DMS53 treated with DMSO at 0.1 percent for 48 hours (cell line): ENCODE measurements around the gene KCNJ1.

Experiments
- DNase-seq: peaks from one replicate; lab custom pipeline; 2025; ENCODE audit not compliant: unreplicated experiment; lab: John Stamatoyannopoulos, UW

Gene KCNJ1

GRCh38 chr11:128854841-128855240 is 12.3 kb downstream of the KCNJ1 start:
- DNase-seq: no peak

GRCh38 chr11:128853559-128853958 is 13.5 kb downstream of the KCNJ1 start:
- DNase-seq: no peak

GRCh38 chr11:128852327-128853023 is 14.6 kb downstream of the KCNJ1 start:
- DNase-seq: no peak

- DNase-seq: peak; percentile 61
Observed at GRCh38 chr11:128848815-128849455, 18.2 kb downstream of the KCNJ1 start.

GRCh38 chr11:128846985-128847384 is 20.1 kb downstream of the KCNJ1 start:
- DNase-seq: no peak

- DNase-seq: no peak
Observed at GRCh38 chr11:128845334-128845780, 21.7 kb downstream of the KCNJ1 start.

GRCh38 chr11:128843198-128843785 is 23.8 kb downstream of the KCNJ1 start:
- peak; percentile 29 for DNase-seq

- peak; percentile 66 for DNase-seq
Observed at GRCh38 chr11:128841461-128842072, 25.5 kb downstream of the KCNJ1 start.

GRCh38 chr11:128840783-128841182 is 26.3 kb downstream of the KCNJ1 start:
- no peak for DNase-seq

GRCh38 chr11:128840137-128840536 is 27.0 kb downstream of the KCNJ1 start:
- no peak for DNase-seq

- DNase-seq: no peak
Observed at GRCh38 chr11:128839081-128839480, 28.0 kb downstream of the KCNJ1 start.

GRCh38 chr11:128837627-128838026 is 29.5 kb downstream of the KCNJ1 start:
- DNase-seq: no peak

- no peak for DNase-seq
Observed at GRCh38 chr11:128835741-128836430, 31.2 kb downstream of the KCNJ1 start.

- no peak for DNase-seq
Observed at GRCh38 chr11:128834157-128834556, 32.9 kb downstream of the KCNJ1 start.

- DNase-seq: no peak
Observed at GRCh38 chr11:128832121-128832497, 35.0 kb downstream of the KCNJ1 start.

- DNase-seq: peak; percentile 80
Observed at GRCh38 chr11:128831174-128832120, 35.6 kb downstream of the KCNJ1 start.

GRCh38 chr11:128830290-128831173 is 36.6 kb downstream of the KCNJ1 start:
- no peak for DNase-seq

GRCh38 chr11:128828350-128828749 is 38.7 kb downstream of the KCNJ1 start:
- DNase-seq: no peak

GRCh38 chr11:128827191-128827893 is 39.8 kb downstream of the KCNJ1 start:
- DNase-seq: no peak
